ENCODE data around the gene AQP3.

DNA sequence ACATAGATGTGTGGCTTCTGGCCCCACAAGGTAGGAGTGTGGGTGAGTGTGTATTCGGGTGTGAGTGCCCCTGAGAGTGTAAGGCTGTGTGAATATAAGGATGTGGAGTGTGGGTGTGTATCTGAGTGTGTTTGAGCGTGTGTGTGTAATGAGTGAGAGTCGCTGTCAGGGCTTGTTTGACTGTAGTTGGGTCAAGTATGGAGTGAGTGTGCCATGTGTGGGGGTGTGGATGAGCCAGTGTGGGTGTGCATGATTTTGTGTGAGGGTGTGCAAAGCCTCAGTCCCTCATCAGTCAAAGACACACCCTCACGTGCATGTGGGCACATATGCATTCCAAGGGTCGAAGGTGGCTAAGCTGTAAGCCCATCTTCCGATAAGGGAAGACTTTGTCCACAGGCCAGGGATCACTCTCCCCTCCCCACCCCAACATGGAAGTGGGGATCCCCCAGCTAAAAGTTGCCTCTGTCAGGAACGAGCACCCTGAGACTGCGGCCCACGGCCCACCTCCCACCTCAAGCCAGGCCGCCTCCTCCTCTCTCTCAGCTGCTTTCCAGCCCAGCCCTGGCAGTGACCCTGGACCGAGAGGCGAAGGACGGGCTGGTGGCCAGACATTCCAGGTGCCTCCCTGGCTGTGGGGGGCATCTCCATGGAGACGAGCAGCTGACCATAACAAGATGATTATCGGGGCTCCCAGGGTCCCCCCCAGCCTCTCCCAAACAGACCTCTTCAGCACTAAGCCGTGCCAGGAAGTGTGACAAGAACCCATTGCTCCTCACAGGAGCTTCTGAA lies 12.9 kb downstream of the AQP3 start:
- TF ChIP-seq, protein P1, sequence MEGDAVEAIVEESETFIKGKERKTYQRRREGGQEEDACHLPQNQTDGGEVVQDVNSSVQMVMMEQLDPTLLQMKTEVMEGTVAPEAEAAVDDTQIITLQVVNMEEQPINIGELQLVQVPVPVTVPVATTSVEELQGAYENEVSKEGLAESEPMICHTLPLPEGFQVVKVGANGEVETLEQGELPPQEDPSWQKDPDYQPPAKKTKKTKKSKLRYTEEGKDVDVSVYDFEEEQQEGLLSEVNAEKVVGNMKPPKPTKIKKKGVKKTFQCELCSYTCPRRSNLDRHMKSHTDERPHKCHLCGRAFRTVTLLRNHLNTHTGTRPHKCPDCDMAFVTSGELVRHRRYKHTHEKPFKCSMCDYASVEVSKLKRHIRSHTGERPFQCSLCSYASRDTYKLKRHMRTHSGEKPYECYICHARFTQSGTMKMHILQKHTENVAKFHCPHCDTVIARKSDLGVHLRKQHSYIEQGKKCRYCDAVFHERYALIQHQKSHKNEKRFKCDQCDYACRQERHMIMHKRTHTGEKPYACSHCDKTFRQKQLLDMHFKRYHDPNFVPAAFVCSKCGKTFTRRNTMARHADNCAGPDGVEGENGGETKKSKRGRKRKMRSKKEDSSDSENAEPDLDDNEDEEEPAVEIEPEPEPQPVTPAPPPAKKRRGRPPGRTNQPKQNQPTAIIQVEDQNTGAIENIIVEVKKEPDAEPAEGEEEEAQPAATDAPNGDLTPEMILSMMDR (conservative IDR thresholded peaks at IDR 0.05 in 1 of 2, IDR thresholded peaks at IDR 0.05 in 1 of 2; ENCODE audit: extremely low read depth in 1 of 2, insufficient read depth in 1 of 2, low read depth in 1 of 2, low read length in 2 of 2) = no peak
- no peak for TF ChIP-seq EZH2 (IDR thresholded peaks at IDR 0.05; ENCODE audit: borderline replicate concordance, low read length)

Data from mammary epithelial cell (primary cell).